CD4-positive, alpha-beta memory T cell (primary cell): ENCODE measurements around the gene IL6ST. TPM values are rescaled to one million over a fixed set of nuclear protein-coding genes. Genes with fewer than 3 reads are reported as not detected.
"Not testable (repeated sequence)": the region's sequence is repeated elsewhere in the genome, so short reads cannot be mapped to it uniquely, and the experiment has no call there.

Experiments
- CTCF ChIA-PET: fragments of 350-600 bp; sonication (Branson Sonifier 250); formaldehyde crosslinking; loops from one replicate; lab custom pipeline; 2021; ENCODE audit warnings: inconsistent platforms; ENCODE audit not compliant: partially characterized antibody; lab: Charles Lee
- POLR2A ChIA-PET: fragments of 350-600 bp; sonication (Branson Sonifier 250); formaldehyde crosslinking; loops from one replicate; lab custom pipeline; 2021; ENCODE audit not compliant: partially characterized antibody; lab: Charles Lee
- DNase-seq, 5 donors: peaks; one replicate each; pipeline versions ENCODE4 v3.0.0 to v3.0.0-alpha.2; 2020 to 2022; ENCODE audit warnings: mixed read lengths in 1 of 5
- H3K27ac ChIP-seq: one replicate; pipeline ENCODE4 v1.7.0; 2013; ENCODE audit warnings: low read depth, low read length
- H3K27me3 ChIP-seq: 2 replicates; pipeline ENCODE4 v1.7.0; 2013; ENCODE audit warnings: mild to moderate bottlenecking, low read length, moderate library complexity; ENCODE audit not compliant: insufficient read depth
- H3K36me3 ChIP-seq: 2 replicates; pipeline ENCODE4 v1.7.0; 2013; ENCODE audit warnings: mild to moderate bottlenecking, low read length, moderate library complexity; ENCODE audit not compliant: insufficient read depth
- H3K4me1 ChIP-seq: 2 replicates; pipeline ENCODE4 v1.7.0; 2013; ENCODE audit warnings: mild to moderate bottlenecking, low read length, moderate library complexity; ENCODE audit not compliant: insufficient read depth
- H3K4me3 ChIP-seq, 2 donors: one replicate each; pipeline ENCODE4 v1.7.0; 2013; ENCODE audit warnings: low read length in 2 of 2, mild to moderate bottlenecking in 1 of 2
- H3K9me3 ChIP-seq, 2 donors: one replicate each; pipeline ENCODE4 v1.7.0; 2013; ENCODE audit warnings: low read length in 2 of 2, control low read depth in 1 of 2; ENCODE audit not compliant: control insufficient read depth in 1 of 2
- H3K27ac Mint-ChIP-seq, 7 donors: one replicate each; pipeline ENCODE4 v1.8.0; 2020 to 2021; ENCODE audit warnings: mixed read lengths in 7 of 7, mild to moderate bottlenecking in 6 of 7, inconsistent platforms in 3 of 7, moderate library complexity in 3 of 7
- H3K27me3 Mint-ChIP-seq, 2 donors: one replicate each; pipeline ENCODE4 v1.8.0; 2020 to 2021; ENCODE audit warnings: mixed read lengths in 2 of 2
- H3K36me3 Mint-ChIP-seq, 2 donors: one replicate each; pipeline ENCODE4 v1.8.0; 2020 to 2021; ENCODE audit warnings: mixed read lengths in 2 of 2, inconsistent platforms in 1 of 2, mild to moderate bottlenecking in 1 of 2
- H3K4me1 Mint-ChIP-seq, 4 donors: one replicate each; pipeline ENCODE4 v1.8.0; 2020 to 2021; ENCODE audit warnings: mixed read lengths in 4 of 4, mild to moderate bottlenecking in 1 of 4
- H3K4me3 Mint-ChIP-seq, 8 donors: one replicate each; pipeline ENCODE4 v1.8.0; 2020 to 2021; ENCODE audit warnings: mixed read lengths in 8 of 8, mild to moderate bottlenecking in 7 of 8, moderate library complexity in 6 of 8, inconsistent platforms in 3 of 8
- H3K9me3 Mint-ChIP-seq, 8 donors: one replicate each; pipeline ENCODE4 v1.8.0; 2020 to 2021; ENCODE audit warnings: mixed read lengths in 8 of 8, mild to moderate bottlenecking in 5 of 8, inconsistent platforms in 3 of 8, moderate library complexity in 1 of 8
- intact Hi-C: fragments of 100-400 bp; cut with micrococcal nuclease; formaldehyde crosslinking; loops from one replicate; pipeline ENCODE4 v1.15.1; 2023
- polyA plus RNA-seq, 2 donors: library from polyadenylated mRNA; unstranded; fragments of 300-500 nt; fragmentation: Illumina TruSeq; gene quantifications; one replicate each; pipeline ENCODE4 v1.2.3, GENCODE V29; 2021
- total RNA-seq, 2 experiments: library from RNA; stranded (reverse); gene quantifications; one replicate each; pipeline ENCODE4 v1.2.3, GENCODE V29; 2021

The IL6ST gene
- total and polyA plus RNA-seq, 4 experiments from 2014 or later: 26.3 to 180 (median 110) TPM

DNA sequence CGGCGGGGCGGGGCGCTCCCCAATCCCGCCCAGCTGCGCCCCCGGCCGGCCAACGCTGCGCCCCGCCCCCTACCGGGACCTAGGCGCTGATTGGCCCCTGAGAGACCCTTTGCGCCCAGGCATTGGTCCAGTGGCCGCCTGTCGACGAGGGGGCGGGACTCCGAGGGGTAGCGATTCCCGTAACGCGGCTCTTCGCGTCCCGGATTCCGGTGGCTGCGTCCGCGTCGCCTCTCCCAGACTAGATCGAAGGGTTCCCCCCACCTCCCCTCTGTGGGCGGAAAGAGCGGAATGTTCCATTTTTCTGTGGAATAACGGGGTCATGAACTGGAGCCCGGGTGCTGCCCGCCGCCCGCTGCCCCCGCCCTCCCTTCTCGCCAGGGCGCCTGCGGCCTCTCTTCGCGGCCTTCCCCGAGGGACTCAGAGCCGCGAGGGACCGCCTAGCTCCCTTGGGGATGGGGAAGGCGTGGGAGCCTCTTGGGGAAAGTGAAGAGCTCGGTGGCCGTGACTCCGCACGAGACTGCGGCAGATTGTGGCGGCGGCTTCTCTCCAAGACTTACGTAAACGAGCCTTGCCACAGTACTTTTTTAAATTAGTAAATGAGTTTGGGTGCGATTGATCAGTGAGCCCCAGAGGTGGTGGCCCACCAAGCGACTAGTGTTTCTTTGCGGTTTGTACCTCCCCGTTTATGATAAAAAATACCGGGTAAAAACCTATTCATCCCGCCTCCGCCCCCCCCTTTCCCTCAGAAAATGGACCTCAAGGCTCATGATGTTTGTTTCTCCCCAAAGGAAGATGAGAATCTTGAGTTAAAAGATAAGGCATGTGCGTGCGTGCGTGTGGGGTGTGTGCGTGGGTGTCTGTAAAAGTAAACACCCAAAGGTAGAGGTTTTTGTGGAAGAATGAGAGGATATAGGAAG lies 493 bp upstream of the IL6ST start:
- Mint-ChIP-seq H3K4me1 (peaks cover 30 to 71% (median 39%) of the 10 kb centered on the region in 4 donors), H3K27me3 (no peaks in the 10 kb centered on the region), H3K4me3 (peak overlapping the region; percentile 95 to 100 (median 98)), H3K36me3 (peaks cover 5 to 28% of the 10 kb centered on the region in 2 donors), H3K27ac (peak overlapping the region; percentile 93 to 99 (median 98)), H3K9me3 (peaks cover 0 to 3% (median 0%) of the 10 kb centered on the region in 8 donors)
- POLR2A ChIA-PET: interaction anchor here (0.8 to 4.8 kb wide), 35 partner anchors 9 to 1178 kb away, joined by 3 to 58 read pairs (median 8); partner anchors contain the start of gene GPBP1
- peak; percentile 93 to 95 (median 95) for DNase-seq
- Histone ChIP-seq H3K4me3 (peak overlapping the region; percentile 62 to 91), H3K9me3 (no peaks in the 10 kb centered on the region), H3K27ac (peak overlapping the region; percentile 95), H3K27me3 (no peaks in the 10 kb centered on the region), H3K36me3 (no peaks in the 10 kb centered on the region), H3K4me1 (peaks cover 37% of the 10 kb centered on the region)
- CTCF ChIA-PET: interaction anchor here (1.3 to 3.3 kb wide), 5 partner anchors 12 to 107 kb away, joined by 4 to 12 read pairs (median 5); no protein-coding TSS in a partner anchor
- intact Hi-C loops: loop anchor here (1.0 to 5.0 kb wide), 10 partner anchors 12 to 1177 kb away; partner anchors contain the start of genes GPBP1 and MAP3K1

DNA sequence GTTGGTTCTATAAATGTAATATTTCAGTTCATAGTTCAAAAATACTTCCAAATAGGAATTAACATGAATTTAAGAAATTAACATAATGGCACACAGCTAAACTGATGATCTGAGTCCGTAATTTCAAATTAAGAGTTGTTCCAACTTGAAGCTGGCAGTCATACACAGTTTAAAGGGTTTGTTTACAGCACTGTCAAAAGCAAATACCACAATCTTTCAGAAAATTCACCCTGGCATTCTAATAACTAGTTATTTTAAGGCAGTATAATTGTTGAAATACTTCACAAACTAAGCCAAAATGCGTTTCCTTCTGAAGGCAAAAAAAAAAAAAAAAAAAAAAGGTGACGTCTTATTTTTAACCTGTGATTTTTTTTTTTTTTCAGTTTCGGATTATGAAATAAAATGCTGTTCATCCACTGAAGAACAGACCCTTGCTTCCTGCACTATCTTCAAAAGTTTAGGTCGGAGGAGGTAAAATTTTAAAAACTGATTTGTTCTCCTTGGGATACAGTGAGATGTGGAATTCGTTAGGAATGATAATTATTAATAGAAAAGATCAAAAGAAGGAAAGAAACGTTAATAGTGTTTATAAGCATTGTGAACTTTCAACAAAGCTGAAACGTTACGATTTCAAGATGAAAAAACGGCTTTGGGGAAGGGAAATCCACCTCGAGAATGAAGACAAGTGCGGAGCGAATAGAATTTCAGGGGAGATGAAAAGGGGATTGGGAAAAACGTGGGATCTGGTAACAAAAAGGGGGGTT lies 850 bp downstream of the IL6ST start:
- peak in 4 of 5 donors; percentile 60 to 70 (median 65) for DNase-seq
- H3K27ac ChIP-seq: peak overlapping the region; percentile 95
- H3K36me3 ChIP-seq: no peaks in the 10 kb centered on the region
- intact Hi-C loops: loop anchor here (1.0 to 5.0 kb wide), 10 partner anchors 11 to 1178 kb away; partner anchors contain the start of genes GPBP1 and MAP3K1
- no peaks in the 10 kb centered on the region for H3K27me3 ChIP-seq
- ChIA-PET POLR2A (interaction anchor here (0.6 to 4.8 kb wide), 34 partner anchors 9 to 1179 kb away, joined by 3 to 58 read pairs (median 8); partner anchors contain the start of genes DHX29 and GPBP1), CTCF (interaction anchor here (0.7 to 3.3 kb wide), 5 partner anchors 11 to 109 kb away, joined by 4 to 12 read pairs (median 5); no protein-coding TSS in a partner anchor)
- H3K27ac Mint-ChIP-seq: peak overlapping the region; percentile 93 to 100 (median 99)
- H3K4me1 Mint-ChIP-seq: peaks cover 40 to 85% (median 51%) of the 10 kb centered on the region in 4 donors
- H3K9me3 ChIP-seq: no peaks in the 10 kb centered on the region
- H3K27me3 Mint-ChIP-seq: no peaks in the 10 kb centered on the region
- peak overlapping the region; percentile 91 to 97 for H3K4me3 ChIP-seq
- peaks cover 0 to 3% (median 0%) of the 10 kb centered on the region in 8 donors for H3K9me3 Mint-ChIP-seq
- H3K4me1 ChIP-seq: peaks cover 51% of the 10 kb centered on the region
- peak overlapping the region; percentile 95 to 100 (median 98) for H3K4me3 Mint-ChIP-seq
- H3K36me3 Mint-ChIP-seq: peaks cover 9 to 29% of the 10 kb centered on the region in 2 donors

DNA sequence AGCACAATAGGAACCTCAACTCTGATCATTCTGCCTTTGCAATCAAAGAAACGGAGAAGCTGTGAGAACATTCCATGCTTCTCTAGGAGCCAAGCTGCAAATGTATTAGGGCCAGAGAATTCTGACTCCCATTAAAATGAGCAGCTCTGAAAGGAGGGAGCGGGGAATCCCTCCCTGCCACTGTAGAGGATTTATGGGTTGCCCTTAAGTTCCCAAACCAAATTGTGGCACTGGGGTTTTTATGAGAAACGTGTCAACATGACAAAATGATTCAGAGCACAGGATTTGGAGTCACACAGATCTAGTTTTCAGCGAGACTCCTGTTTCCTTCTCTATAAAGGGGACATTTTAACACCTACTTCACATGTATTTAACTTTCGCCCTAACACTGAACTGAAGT lies 1.8 kb downstream of the IL6ST start:
- Histone ChIP-seq H3K27me3 (no peaks in the 10 kb centered on the region), H3K4me1 (peaks cover 51% of the 10 kb centered on the region), H3K27ac (peak overlapping the region; percentile 95), H3K9me3 (no peaks in the 10 kb centered on the region), H3K36me3 (no peaks in the 10 kb centered on the region), H3K4me3 (peak overlapping the region; percentile 91 to 97)
- H3K9me3 Mint-ChIP-seq: peaks cover 0 to 3% (median 0%) of the 10 kb centered on the region in 8 donors
- H3K4me1 Mint-ChIP-seq: peaks cover 41 to 85% (median 56%) of the 10 kb centered on the region in 4 donors
- intact Hi-C loops: loop anchor here (5.0 kb wide), 3 partner anchors 154 to 1179 kb away; partner anchors contain the start of genes GPBP1 and MAP3K1
- ChIA-PET CTCF (interaction anchor here (0.6 to 3.3 kb wide), 5 partner anchors 9 to 208 kb away, joined by 3 to 12 read pairs (median 4); no protein-coding TSS in a partner anchor), POLR2A (interaction anchor here (1.3 to 4.8 kb wide), 11 partner anchors 8 to 110 kb away, joined by 4 to 58 read pairs (median 10); no protein-coding TSS in a partner anchor)
- peak overlapping the region; percentile 95 to 100 (median 98) for H3K4me3 Mint-ChIP-seq
- H3K36me3 Mint-ChIP-seq: peaks cover 9 to 29% of the 10 kb centered on the region in 2 donors
- H3K27ac Mint-ChIP-seq: peak overlapping the region; percentile 93 to 100 (median 99)
- no peak for DNase-seq
- no peaks in the 10 kb centered on the region for H3K27me3 Mint-ChIP-seq

DNA sequence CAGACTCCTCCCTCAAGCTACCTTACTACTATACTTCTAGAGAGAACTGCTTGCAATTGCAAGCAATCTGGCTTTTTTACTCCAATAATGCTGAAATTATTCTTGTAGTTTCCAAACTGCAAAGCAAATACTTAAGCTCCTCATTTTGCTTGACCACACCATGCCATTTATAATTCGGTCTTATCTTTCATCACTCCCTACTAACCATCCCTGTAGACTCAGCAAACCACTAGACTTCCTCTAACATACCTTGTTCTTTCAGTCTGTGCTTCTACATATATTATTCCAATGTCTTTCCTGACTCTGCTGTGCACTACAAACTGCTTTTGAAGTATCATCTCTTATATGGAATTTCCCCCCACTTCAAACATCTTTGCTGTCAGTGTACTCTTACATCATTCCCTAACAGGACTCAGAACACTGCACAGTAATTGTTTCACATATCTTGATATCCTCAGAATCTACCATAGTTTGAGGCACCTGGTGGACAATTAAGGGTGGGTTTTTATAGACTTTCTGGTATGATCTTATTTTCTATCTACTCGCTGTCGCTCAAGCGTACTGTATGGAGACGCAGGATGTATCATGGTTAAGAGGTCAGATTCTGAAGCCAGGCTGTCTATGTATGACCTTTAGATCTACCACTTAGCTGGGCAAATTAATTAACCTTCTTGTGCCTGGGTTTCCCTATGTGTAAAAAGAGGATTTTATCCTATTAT lies 2.8 kb downstream of the IL6ST start:
- POLR2A ChIA-PET: interaction anchor here (0.6 to 4.8 kb wide), 11 partner anchors 9 to 835 kb away, joined by 3 to 24 read pairs (median 4); no protein-coding TSS in a partner anchor
- H3K9me3 ChIP-seq: no peaks in the 10 kb centered on the region
- H3K27me3 ChIP-seq: no peaks in the 10 kb centered on the region
- peak overlapping the region; percentile 95 to 100 (median 98) for H3K4me3 Mint-ChIP-seq
- CTCF ChIA-PET: interaction anchor here (0.7 to 1.2 kb wide), 4 partner anchors 9 to 209 kb away, joined by 3 to 6 read pairs (median 4); no protein-coding TSS in a partner anchor
- peaks cover 60% of the 10 kb centered on the region for H3K4me1 ChIP-seq
- intact Hi-C loops: loop anchor here (5.0 kb wide), 3 partner anchors 155 to 1180 kb away; partner anchors contain the start of genes GPBP1 and MAP3K1
- no peaks in the 10 kb centered on the region for H3K27me3 Mint-ChIP-seq
- H3K4me3 ChIP-seq: peak overlapping the region; percentile 91 to 97
- peaks cover 12 to 35% of the 10 kb centered on the region in 2 donors for H3K36me3 Mint-ChIP-seq
- peaks cover 1% of the 10 kb centered on the region for H3K36me3 ChIP-seq
- DNase-seq: no peak
- H3K27ac ChIP-seq: peak overlapping the region; percentile 95
- peak overlapping the region; percentile 0 to 100 (median 42) for H3K27ac Mint-ChIP-seq
- H3K4me1 Mint-ChIP-seq: peaks cover 44 to 87% (median 62%) of the 10 kb centered on the region in 4 donors
- peaks cover 0 to 3% (median 0%) of the 10 kb centered on the region in 8 donors for H3K9me3 Mint-ChIP-seq

DNA sequence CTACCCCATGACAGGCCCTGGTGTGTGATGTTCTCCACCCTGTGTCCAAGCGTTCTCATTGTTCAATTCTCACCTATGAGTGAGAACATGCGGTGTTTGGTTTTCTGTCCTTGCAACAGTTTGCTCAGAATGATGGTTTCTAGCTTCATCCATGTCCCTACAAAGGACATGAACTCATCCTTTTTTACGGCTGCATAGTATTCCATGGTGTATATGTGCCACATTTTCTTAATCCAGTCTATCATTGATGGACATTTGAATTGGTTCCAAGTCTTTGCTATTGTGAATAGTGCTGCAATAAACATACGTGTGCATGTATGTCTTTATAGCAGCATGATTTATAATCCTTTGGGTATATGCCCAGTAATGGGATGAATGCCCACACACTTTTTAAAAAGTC lies 3.9 kb downstream of the IL6ST start:
- not testable (repeated sequence) for H3K36me3 ChIP-seq, H3K4me3 ChIP-seq, DNase-seq, H3K27me3 ChIP-seq, H3K27ac ChIP-seq, H3K9me3 ChIP-seq, H3K27me3 Mint-ChIP-seq, H3K9me3 Mint-ChIP-seq
- H3K27ac Mint-ChIP-seq: peak overlapping the region in 6 of 7 donors; percentile 23 to 93 (median 69)
- intact Hi-C loops: loop anchor here (5.0 kb wide), 3 partner anchors 156 to 1181 kb away; partner anchors contain the start of genes GPBP1 and MAP3K1
- H3K4me1 Mint-ChIP-seq: peaks cover 51 to 87% (median 66%) of the 10 kb centered on the region in 4 donors
- ChIA-PET POLR2A (interaction anchor here (1.1 to 4.8 kb wide), 8 partner anchors 8 to 126 kb away, joined by 3 to 24 read pairs (median 4); no protein-coding TSS in a partner anchor), CTCF (interaction anchor here (0.7 to 1.5 kb wide), 4 partner anchors 8 to 210 kb away, joined by 3 to 6 read pairs (median 4); no protein-coding TSS in a partner anchor)
- H3K4me1 ChIP-seq: peaks cover 64% of the 10 kb centered on the region
- H3K4me3 Mint-ChIP-seq: peak overlapping the region in 7 of 8 donors; percentile 61 to 100 (median 98)
- H3K36me3 Mint-ChIP-seq: peaks cover 22 to 39% of the 10 kb centered on the region in 2 donors
